Astrocyte (in vitro differentiated cells and primary cell): ENCODE data around the gene GJB5. TPM values are rescaled to one million over a fixed set of nuclear protein-coding genes. Genes with fewer than 3 reads are reported as not detected.

Experiments
- DNase-seq: peaks from one replicate; pipeline ENCODE4 v3.0.0-alpha.2; 2010; ENCODE audit warnings: low read depth
- FAIRE-seq: peaks from 2 replicates; lab custom pipeline; 2011; peaks lifted over from hg19 to GRCh38; lab: Jason Lieb, UNC
- H2AFZ ChIP-seq: 2 replicates; pipeline ENCODE4 v1.6.0; 2012; ENCODE audit warnings: low read depth, low read length, inconsistent platforms
- H3K27ac ChIP-seq: 2 replicates; pipeline ENCODE4 v1.5.1; 2011; ENCODE audit warnings: low read depth, low read length, inconsistent platforms
- H3K27me3 ChIP-seq: 2 replicates; pipeline ENCODE4 v1.6.0; 2011; ENCODE audit warnings: low read length, inconsistent platforms; ENCODE audit not compliant: insufficient read depth
- H3K36me3 ChIP-seq: 2 replicates; pipeline ENCODE4 v1.5.1; 2011; ENCODE audit warnings: low read length, inconsistent platforms; ENCODE audit not compliant: insufficient read depth
- H3K4me1 ChIP-seq: 2 replicates; pipeline ENCODE4 v1.5.1; 2011; ENCODE audit warnings: low read length, inconsistent platforms; ENCODE audit not compliant: insufficient read depth
- H3K4me2 ChIP-seq: 2 replicates; pipeline ENCODE4 v1.6.0; 2012; ENCODE audit warnings: low read length, inconsistent platforms
- H3K4me3 ChIP-seq: 2 replicates; pipeline ENCODE4 v1.5.1; 2011; ENCODE audit warnings: low read depth, mild to moderate bottlenecking, low read length, inconsistent platforms; ENCODE audit not compliant: insufficient read depth
- H3K79me2 ChIP-seq: 2 replicates; pipeline ENCODE4 v1.6.0; 2012; ENCODE audit warnings: mild to moderate bottlenecking, low read length, inconsistent platforms; ENCODE audit not compliant: insufficient read depth
- H3K9ac ChIP-seq: 2 replicates; pipeline ENCODE4 v1.6.0; 2012; ENCODE audit warnings: mild to moderate bottlenecking, low read length, inconsistent platforms
- H3K9me3 ChIP-seq: 2 replicates; pipeline ENCODE4 v1.5.1; 2012; ENCODE audit warnings: low read depth, mild to moderate bottlenecking, low read length, inconsistent platforms; ENCODE audit not compliant: insufficient read depth
- H4K20me1 ChIP-seq: 2 replicates; pipeline ENCODE4 v1.6.0; 2012; ENCODE audit warnings: low read length, inconsistent platforms; ENCODE audit not compliant: insufficient read depth
- H3K27ac Mint-ChIP-seq: one replicate; pipeline ENCODE4 v1.8.0; 2021; ENCODE audit warnings: mild to moderate bottlenecking, mixed read lengths; ENCODE audit not compliant: unreplicated experiment
- H3K27me3 Mint-ChIP-seq: one replicate; pipeline ENCODE4 v1.8.0; 2021; ENCODE audit warnings: low read depth, mixed read lengths; ENCODE audit not compliant: unreplicated experiment
- H3K36me3 Mint-ChIP-seq: one replicate; pipeline ENCODE4 v1.8.0; 2021; ENCODE audit warnings: low read depth, mixed read lengths; ENCODE audit not compliant: unreplicated experiment
- H3K4me1 Mint-ChIP-seq: one replicate; pipeline ENCODE4 v1.8.0; 2021; ENCODE audit warnings: low read depth, mixed read lengths; ENCODE audit not compliant: unreplicated experiment
- H3K4me3 Mint-ChIP-seq: one replicate; pipeline ENCODE4 v1.8.0; 2021; ENCODE audit warnings: mild to moderate bottlenecking, moderate library complexity, mixed read lengths; ENCODE audit not compliant: unreplicated experiment
- H3K9me3 Mint-ChIP-seq: one replicate; pipeline ENCODE4 v1.8.0; 2021; ENCODE audit warnings: mild to moderate bottlenecking, mixed read lengths; ENCODE audit not compliant: unreplicated experiment
- EZH2 ChIP-seq: IDR thresholded peaks from 2 replicates; pipeline ENCODE4 v1.6.1; 2012; ENCODE audit warnings: mild to moderate bottlenecking, low read length, inconsistent platforms; ENCODE audit not compliant: insufficient read depth
- total RNA-seq: library from RNA; stranded (reverse); gene quantifications from 2 replicates; pipeline ENCODE4 v1.2.1, GENCODE V29; 2021
- TF ChIP-seq, protein P1 (sequence below): IDR thresholded peaks from 2 replicates; pipeline ENCODE4 v1.5.1; 2011; ENCODE audit warnings: low read depth, mild to moderate bottlenecking, inconsistent platforms, low read length, moderate library complexity; ENCODE audit not compliant: insufficient read depth

Gene GJB5
- total RNA-seq, 1 donor from 2014 or later: not detected

DNA sequence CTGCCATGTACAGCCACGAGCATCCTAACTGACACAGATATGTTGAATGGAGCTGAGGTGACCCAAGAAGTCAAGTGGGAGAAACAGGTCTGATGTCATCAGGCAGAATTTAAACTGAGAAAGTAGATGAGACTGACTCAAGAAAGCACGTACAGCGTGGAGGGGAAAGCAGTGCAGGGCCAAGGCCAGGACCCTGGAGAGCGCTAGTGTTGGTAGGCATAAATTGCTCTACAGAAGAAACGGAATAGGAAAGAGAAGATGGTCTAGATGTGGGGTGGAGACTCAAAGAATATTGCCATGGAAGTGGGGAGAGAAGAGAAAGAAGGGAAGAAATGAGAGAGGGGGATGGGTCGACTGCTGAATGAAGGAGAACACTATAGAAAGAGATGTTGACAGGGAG, 45.3 kb upstream of the GJB5 start:
- H3K4me2 ChIP-seq: no peak overlapping the region
- H4K20me1 ChIP-seq: no peaks in the 10 kb centered on the region
- no peaks in the 10 kb centered on the region for H3K79me2 ChIP-seq
- H3K27ac ChIP-seq: no peak overlapping the region
- FAIRE-seq (no peak), DNase-seq (no peak)
- H3K27me3 ChIP-seq: no peaks in the 10 kb centered on the region
- no peak overlapping the region for H2AFZ ChIP-seq
- no peaks in the 10 kb centered on the region for H3K9me3 ChIP-seq
- TF ChIP-seq, protein P1, sequence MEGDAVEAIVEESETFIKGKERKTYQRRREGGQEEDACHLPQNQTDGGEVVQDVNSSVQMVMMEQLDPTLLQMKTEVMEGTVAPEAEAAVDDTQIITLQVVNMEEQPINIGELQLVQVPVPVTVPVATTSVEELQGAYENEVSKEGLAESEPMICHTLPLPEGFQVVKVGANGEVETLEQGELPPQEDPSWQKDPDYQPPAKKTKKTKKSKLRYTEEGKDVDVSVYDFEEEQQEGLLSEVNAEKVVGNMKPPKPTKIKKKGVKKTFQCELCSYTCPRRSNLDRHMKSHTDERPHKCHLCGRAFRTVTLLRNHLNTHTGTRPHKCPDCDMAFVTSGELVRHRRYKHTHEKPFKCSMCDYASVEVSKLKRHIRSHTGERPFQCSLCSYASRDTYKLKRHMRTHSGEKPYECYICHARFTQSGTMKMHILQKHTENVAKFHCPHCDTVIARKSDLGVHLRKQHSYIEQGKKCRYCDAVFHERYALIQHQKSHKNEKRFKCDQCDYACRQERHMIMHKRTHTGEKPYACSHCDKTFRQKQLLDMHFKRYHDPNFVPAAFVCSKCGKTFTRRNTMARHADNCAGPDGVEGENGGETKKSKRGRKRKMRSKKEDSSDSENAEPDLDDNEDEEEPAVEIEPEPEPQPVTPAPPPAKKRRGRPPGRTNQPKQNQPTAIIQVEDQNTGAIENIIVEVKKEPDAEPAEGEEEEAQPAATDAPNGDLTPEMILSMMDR: no peak
- TF ChIP-seq EZH2: no peak
- no peaks in the 10 kb centered on the region for H3K4me1 ChIP-seq
- Mint-ChIP-seq H3K4me1 (no peaks in the 10 kb centered on the region), H3K36me3 (no peaks in the 10 kb centered on the region), H3K27ac (no peak overlapping the region), H3K9me3 (peaks cover 2% of the 10 kb centered on the region), H3K4me3 (no peak overlapping the region), H3K27me3 (peaks cover 32% of the 10 kb centered on the region)
- no peaks in the 10 kb centered on the region for H3K36me3 ChIP-seq
- no peak overlapping the region for H3K9ac ChIP-seq
- H3K4me3 ChIP-seq: no peak overlapping the region

DNA sequence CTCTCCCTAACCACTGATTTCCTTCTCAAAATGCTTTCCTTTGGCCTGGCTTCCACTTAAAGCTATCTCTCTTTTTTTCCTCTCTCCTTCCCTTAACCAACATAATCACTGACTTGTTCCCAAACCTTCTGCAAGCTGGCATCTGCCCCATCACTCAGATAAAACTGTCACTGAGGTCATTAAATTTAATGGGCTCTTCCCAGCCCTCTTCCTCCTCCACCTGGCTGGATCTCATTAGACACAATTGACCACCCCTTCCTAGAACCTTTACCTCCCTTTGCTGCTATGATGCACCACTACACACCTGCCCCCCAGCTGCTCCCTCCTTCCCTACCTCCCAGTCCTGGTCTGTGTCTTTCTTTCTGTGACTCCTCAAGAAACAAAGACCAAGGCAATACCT, 44.0 kb upstream of the GJB5 start:
- FAIRE-seq (no peak), DNase-seq (no peak)
- peaks cover 27% of the 10 kb centered on the region for H3K27me3 Mint-ChIP-seq

DNA sequence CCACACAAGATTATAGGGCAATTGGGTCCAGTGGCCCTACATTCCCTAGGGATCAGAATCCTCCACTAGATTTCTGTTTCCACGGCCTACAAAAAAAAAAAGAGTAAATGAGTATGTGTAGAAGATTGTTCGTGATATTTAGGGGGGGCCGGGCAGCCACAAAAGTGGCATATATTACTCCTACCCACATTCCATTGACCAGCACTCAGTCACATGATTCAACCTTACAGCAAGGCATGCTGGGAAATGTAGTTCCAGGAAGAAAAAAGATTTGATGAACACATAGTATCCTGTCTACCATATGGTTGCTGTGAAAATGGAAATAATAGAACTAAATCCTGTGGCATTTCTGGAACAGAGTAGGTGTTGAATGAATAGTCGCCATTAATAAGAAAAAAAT, 43.4 kb upstream of the GJB5 start:
- Histone ChIP-seq H3K9ac (no peak overlapping the region), H3K27me3 (no peaks in the 10 kb centered on the region), H3K4me1 (no peaks in the 10 kb centered on the region), H3K9me3 (no peaks in the 10 kb centered on the region), H2AFZ (no peak overlapping the region), H3K4me3 (no peak overlapping the region), H3K79me2 (no peaks in the 10 kb centered on the region), H3K27ac (no peak overlapping the region), H3K4me2 (no peak overlapping the region), H4K20me1 (no peaks in the 10 kb centered on the region), H3K36me3 (no peaks in the 10 kb centered on the region)
- Mint-ChIP-seq H3K4me1 (no peaks in the 10 kb centered on the region), H3K27ac (no peak overlapping the region), H3K27me3 (peaks cover 31% of the 10 kb centered on the region), H3K4me3 (no peak overlapping the region), H3K36me3 (no peaks in the 10 kb centered on the region), H3K9me3 (peaks cover 2% of the 10 kb centered on the region)
- no peak for FAIRE-seq
- TF ChIP-seq, protein P1: no peak
- no peak for TF ChIP-seq EZH2
- DNase-seq: no peak

More for the DNA sequence above, 44.0 kb upstream of the GJB5 start:
- no peak overlapping the region for H3K4me3 ChIP-seq
- Mint-ChIP-seq H3K9me3 (peaks cover 2% of the 10 kb centered on the region), H3K27ac (no peak overlapping the region), H3K36me3 (no peaks in the 10 kb centered on the region), H3K4me3 (no peak overlapping the region), H3K4me1 (no peaks in the 10 kb centered on the region)
- H3K9ac ChIP-seq: no peak overlapping the region
- no peaks in the 10 kb centered on the region for H3K79me2 ChIP-seq
- H3K9me3 ChIP-seq: no peaks in the 10 kb centered on the region
- H3K27ac ChIP-seq: no peak overlapping the region
- TF ChIP-seq EZH2: no peak
- TF ChIP-seq, protein P1: no peak
- H3K4me2 ChIP-seq: no peak overlapping the region
- no peaks in the 10 kb centered on the region for H3K36me3 ChIP-seq
- no peaks in the 10 kb centered on the region for H3K4me1 ChIP-seq
- no peaks in the 10 kb centered on the region for H4K20me1 ChIP-seq
- H3K27me3 ChIP-seq: no peaks in the 10 kb centered on the region
- H2AFZ ChIP-seq: no peak overlapping the region
